DOHH2 (cell line): ENCODE data around the gene EPHB1.

Source experiments
- EZH2phosphoT487 ChIP-seq: fragments of 200-600 bp; sonication (generic); IDR thresholded peaks from 2 replicates; pipeline ENCODE4 v1.6.1; 2017; ENCODE audit warnings: borderline replicate concordance, mild to moderate bottlenecking, antibody characterized with exemption, low read length, moderate library complexity, mixed read lengths
- TF ChIP-seq, protein P1 (sequence below): fragments of 200-600 bp; sonication (generic); IDR thresholded peaks from one replicate; pipeline ENCODE4 v1.5.1; 2014; ENCODE audit warnings: antibody characterized with exemption, mild to moderate bottlenecking, low read depth, low read length; ENCODE audit not compliant: poor library complexity, severe bottlenecking

DNA sequence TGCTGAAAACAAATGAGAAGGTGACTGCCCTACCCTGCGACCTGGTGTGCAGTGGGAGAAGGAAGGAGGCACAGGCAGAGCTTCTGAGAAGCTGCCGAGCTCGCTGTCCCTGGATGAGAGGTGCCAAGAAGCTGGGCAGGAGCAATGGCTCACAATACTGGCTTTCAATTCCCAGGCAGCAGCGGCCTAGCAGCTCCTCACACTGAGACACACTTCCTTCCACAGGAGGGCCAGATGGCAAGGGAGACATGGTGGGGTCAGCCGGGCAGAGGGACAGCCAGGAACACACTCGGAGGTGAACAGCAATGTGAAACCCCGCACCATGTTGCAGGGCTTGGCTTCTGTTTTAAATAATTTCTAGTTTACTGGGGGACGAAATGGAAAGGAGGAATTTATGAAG is 314.6 kb downstream of the EPHB1 start:
- TF ChIP-seq, protein P1, sequence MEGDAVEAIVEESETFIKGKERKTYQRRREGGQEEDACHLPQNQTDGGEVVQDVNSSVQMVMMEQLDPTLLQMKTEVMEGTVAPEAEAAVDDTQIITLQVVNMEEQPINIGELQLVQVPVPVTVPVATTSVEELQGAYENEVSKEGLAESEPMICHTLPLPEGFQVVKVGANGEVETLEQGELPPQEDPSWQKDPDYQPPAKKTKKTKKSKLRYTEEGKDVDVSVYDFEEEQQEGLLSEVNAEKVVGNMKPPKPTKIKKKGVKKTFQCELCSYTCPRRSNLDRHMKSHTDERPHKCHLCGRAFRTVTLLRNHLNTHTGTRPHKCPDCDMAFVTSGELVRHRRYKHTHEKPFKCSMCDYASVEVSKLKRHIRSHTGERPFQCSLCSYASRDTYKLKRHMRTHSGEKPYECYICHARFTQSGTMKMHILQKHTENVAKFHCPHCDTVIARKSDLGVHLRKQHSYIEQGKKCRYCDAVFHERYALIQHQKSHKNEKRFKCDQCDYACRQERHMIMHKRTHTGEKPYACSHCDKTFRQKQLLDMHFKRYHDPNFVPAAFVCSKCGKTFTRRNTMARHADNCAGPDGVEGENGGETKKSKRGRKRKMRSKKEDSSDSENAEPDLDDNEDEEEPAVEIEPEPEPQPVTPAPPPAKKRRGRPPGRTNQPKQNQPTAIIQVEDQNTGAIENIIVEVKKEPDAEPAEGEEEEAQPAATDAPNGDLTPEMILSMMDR = no peak
- no peak for TF ChIP-seq EZH2phosphoT487
